ENCODE results near the gene SEC24B.
"Not testable (repeated sequence)": the region's sequence is repeated elsewhere in the genome, so short reads cannot be mapped to it uniquely, and the experiment has no call there.

The SEC24B gene

DNA sequence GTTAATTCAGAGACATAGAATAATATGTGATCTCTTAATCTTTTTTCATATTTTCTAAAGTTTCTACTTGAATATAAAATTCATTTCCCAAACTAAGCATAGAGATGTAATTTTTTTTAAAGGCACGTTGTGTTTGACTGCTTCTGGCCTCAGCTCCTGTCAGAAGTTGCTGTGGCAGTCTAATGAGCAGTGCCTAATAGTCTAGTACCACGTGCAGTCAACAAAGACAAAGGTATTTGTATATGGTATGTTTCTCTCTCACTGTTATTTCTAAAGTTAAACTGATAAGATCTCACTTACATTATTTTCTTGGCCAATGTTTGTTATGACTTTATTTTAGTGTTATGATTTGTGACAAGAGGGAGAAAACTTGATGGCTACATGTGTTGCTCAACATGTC, 77.8 kb downstream of the SEC24B start:
- peak; percentile 37 for FAIRE-seq

DNA sequence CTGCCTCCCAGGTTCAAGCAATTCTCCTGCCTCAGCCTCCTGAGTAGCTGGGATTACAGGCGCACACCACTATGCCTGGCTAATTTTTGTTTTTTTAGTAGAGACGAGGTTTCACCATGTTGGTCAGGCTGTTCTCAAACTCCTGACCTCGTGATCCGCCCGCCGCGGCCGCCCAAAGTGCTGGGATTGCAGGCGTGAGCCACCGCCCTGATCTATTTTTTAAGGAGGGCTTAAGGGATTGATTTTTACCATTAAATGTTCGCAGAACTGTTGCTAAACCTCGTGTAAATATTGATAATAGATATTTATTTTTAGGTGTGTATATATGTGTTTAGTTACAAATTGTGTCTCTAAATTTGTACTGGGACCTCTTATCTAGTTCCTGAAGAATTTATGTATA, 79.8 kb downstream of the SEC24B start:
- FAIRE-seq, result not testable (repeated sequence)

DNA sequence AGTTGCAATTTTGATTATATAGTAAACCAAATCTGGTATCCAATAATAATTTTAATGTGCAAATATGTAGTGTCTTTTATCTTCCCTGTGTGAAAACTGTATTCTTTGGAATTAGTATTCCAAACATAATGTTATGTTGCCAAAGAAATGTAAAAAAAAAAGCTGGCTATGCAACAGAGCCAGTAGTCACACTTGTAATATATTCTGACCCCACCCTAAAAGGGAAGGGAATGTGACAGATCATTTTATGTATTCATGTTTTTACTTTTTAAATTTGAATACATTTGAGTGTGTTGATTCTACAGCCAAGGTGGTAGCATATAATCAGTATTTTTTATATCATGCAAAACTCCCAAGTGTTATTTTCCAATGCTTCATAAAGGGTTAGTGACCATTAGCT, 98.6 kb downstream of the SEC24B start:
- FAIRE-seq, result no peak

DNA sequence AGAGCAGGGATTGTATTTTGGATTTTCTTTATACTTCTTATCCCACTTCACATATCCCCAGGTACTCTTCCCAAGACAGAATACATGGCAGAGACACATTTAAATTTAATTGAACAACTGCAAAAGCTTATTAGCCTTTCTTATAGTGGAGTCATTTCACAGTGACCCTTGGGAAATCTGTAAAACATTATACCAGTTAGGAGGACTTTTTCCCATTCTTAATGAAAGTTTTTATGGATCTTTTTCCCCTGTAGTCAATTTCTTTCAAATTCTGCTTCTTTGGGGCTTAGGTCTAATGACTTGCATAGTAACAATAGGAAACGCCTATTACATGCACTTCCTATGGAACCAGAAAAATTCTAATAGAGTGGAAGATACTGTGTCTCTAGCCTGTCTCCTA, 111.8 kb downstream of the SEC24B start:
- FAIRE-seq, result no peak

DNA sequence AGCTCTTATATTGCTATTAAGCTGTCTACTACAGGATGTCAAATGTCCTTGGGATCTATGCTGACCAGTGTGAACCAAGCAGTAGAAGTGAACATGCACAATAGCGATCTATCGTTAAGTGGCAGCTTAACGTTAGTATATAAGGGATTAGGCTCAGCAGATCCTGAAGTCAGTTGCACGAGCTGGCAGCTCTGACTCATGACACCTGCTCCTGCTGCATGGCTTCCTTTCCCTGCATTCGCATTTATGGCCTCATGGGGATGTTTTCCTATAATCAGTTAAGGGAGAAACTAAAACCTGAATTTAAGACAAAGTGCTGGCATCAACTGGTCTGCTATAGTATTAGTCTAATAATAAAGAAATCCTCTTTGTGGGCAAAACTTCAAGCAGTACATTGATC, 113.8 kb downstream of the SEC24B start:
- FAIRE-seq, result no peak

DNA sequence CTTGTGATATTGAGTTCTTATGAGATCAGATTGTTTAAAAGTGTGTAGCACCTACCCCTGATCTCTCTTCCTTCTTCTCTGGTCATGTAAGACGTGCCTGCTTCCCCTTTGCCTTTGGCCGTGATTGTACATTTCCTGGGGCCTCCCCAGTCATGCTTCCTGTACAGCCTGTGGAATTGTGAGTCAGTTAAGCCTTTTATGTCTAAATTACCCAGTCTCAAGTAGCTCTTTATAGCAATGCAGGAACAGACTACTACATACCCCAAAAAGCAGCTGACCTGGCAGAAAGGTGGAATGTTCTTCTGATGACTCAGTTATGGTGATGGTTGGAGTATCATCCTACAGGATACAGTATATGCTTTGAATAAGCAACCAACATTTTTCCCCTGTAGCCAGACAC, 115.0 kb downstream of the SEC24B start:
- FAIRE-seq, result no peak

DNA sequence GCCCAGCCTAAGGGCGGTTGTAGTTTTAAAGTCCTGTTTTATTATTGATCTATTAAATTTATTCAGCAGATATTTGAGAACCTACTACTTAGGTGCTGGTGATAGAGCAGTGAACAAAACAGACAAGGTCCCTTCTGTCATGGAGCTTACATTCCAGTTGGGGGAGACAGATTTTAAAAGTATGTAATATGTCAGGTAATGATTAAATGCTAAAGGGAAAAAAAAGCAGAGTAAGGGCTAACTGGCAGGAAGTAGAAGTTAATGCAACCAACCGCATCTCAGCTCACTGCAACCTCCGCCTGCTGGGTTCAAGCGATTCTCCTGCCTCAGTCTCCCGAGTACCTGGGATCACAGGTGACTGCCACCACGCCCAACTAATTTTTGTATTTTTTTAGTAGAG, 118.6 kb downstream of the SEC24B start:
- no peak for FAIRE-seq

DNA sequence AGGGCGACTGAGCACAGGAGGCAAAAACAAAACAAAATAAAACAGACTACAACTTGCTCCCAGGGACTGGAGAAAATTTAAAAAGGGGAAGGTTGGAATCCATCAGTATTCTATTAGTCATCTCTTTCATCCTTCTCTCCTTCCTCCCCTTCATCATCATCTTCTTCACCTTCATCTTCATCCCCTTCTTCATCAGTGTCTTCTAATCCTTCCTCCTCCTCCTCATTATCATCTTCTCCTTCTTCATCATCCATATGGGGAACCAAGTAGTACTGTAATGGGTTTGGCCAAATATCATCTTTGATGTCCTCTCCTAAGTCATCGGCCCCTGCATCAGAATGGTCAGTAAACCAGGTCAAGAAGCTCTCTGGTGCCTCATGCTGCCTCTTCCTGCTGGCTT, 119.5 kb downstream of the SEC24B start:
- FAIRE-seq, result no peak

DNA sequence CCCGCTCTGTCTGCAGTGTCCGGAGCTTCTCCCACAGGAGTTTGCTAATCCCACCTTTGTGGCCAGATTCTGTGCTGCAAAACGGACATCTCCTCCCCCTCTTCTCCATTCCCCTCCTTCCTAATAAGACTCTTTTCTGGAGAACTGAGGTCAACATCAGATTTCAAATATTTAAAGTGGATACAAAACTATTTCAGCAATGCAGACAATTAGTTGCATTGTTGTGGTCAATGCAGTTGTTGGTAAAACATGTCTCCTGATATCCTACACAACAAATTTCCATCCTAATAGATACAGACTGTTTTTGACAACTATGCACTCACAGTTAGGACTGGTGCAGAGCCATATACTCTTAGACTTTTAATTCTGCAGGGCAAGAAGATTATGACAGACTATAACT, 121.4 kb downstream of the SEC24B start:
- FAIRE-seq, result no peak

DNA sequence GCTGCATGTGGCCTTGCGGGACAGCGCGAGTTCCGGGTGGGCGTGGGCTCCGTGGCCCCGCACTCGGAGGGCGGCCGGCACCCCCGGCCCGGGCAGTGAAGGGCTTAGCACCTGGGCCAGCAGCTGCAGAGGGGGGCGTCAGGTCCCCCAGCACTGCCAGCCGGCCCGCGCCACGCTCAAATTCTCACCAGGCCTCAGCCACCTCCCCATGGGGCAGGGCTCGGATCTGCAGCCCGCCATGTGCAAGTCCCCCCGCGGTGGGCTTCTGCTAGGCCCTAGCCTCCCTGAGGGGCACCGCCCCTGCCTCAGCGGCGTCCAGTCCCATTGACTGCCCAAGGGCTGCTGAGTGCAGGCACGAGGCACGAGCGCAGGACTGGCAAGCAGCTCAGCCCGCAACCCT, 123.8 kb downstream of the SEC24B start:
- no peak for FAIRE-seq

DNA sequence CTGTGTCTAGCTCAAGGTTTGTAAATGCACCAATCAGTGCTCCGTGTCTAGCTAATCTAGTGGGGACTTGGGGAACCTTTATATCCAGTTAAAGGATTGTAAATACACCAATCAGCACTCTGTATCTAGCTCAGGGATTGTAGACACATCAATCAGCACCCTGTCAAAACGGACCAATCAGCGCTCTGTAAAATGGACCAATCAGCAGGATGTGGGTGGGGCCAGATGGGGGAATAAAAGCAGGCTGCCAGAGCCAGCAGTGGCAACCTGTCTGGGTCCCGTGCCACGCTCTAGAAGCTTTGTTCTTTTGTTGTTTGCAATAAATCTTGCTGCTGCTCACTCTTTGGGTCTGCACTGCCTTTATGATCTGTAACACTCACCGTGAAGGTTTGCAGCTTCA, 124.5 kb downstream of the SEC24B start:
- not testable (repeated sequence) for FAIRE-seq

DNA sequence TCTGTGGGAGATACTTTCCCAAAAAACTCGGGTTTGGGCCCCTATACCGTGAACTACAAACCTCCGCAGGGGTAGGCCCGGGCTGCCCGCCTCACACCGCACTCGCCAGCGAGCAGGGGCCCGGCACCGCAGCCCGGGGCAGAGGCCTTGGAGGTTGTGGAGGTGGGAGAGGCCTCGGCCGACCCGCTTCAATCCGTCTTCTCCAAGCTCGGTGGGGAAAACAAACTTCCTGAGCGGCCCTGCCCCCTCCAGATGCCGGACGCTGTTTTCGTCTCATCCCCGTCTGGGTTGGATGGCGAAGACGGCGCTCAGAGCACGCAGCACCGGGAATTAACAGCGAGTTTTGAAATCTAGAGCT, 126.0 kb downstream of the SEC24B start:
- FAIRE-seq, result no peak

DNA sequence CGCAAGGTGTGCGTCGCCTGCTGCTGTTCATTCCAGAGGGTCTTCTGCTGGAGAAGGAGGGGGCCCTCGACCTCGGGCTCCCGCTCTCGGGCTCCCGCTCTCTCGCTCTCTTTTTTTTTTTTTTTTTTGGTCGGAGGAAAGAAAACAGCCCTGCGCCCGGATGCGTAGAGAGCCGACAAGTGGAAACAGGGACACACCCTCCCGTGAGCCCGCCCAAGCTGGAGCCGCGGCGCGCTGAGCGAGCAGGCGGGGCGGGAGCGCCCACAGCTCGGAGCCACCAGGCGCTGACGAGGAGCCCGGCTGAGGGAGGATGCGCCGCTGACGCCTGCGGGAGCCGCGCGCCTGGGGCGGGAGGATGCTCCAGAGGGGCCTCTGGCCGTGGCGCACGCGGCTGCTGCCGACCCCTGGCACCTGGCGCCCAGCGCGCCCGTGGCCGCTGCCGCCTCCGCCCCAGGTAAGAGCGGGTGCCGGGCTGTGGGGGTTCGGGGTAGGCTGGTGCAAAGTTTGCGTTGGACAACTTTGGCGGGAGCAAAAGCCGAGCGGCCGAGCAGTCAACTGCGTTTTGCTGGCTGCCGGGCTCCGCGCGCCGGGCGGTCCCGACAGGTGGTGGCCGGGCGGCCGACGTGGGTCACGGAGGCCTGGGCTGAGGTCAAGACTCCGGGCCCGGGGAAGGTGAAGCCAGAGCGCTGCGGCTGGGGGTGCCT, 126.5 kb downstream of the SEC24B start, which contains the start of gene MCUB:
TSS of gene MCUB (plus strand) at position 264 of the 704 bp plus-strand sequence. CDS start at position 356, 92 bp downstream.
- FAIRE-seq, result no peak

DNA sequence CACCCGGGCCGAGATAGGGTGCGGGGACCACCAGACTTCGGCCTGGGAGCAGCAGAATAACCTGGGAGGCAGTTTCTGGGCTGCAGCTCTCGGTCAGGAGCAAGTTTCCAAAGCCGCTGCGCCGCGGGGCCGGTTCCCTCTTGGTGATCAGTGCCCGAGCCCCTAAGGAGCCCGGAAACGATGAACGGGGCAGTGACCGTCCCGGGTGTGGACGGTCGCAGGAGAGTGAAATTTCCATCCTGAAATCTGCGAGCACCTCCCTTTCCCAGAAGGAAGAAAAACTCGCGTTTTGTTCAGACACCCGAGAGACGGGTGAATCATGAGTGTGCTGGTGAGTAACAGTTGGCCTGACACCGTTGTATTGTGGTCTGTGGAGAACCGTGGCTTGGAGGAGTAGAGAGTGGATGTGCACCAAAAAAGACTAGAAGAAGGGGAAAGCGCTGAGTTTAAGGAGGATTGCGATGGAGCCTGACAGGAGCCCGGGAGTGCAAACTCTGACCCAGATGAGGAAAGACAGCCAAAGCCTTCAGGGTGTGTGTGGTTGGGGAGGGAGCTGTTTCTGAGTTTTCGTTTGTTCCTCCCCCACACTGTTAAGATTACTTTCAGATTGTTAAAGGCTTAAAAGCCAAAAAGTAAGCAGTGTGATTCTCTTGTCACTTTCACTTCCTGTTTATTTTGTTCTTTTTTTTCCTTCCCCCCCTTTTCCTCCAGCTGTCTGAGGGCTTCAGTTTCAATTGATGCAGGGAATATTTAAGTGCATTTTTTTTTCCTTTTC, 127.3 kb downstream of the SEC24B start:
- FAIRE-seq, result peak; percentile 48

DNA sequence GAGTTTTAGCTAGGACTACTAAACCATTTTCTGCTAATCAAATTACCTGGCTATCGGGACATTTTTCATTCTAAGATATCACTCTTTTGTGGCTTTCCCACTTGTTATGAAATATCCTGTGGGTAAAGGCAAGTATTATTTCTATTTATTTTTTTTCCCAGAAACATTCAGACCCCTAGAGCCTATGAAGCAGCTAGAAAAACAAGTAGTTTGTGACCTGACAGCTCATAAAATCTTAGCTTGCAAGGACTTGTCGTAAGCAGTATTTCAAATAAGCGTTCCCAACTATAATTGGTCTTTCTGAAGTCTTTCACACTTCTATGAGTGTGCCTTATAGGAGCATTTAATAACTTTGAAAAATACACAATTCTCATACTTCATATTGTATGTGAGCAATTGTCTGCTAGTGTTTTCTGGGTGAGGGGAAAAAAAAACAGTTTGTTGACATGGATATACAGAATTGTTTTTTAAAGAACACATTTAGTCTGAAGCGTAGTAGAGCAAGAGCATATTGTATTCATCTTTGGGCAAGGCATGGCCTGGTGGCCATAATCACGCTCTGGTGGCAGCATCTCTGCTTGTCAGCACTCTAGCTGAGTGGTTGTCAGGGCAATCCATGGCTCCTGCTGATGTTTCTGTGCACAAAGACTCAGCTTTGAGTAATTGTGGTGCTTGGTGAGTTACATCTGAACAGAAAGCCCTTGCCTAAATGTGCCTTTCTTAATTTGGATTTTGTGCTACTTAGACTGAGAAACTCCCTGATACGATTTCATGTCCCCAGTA, 129.0 kb downstream of the SEC24B start:
- no peak for FAIRE-seq

DNA sequence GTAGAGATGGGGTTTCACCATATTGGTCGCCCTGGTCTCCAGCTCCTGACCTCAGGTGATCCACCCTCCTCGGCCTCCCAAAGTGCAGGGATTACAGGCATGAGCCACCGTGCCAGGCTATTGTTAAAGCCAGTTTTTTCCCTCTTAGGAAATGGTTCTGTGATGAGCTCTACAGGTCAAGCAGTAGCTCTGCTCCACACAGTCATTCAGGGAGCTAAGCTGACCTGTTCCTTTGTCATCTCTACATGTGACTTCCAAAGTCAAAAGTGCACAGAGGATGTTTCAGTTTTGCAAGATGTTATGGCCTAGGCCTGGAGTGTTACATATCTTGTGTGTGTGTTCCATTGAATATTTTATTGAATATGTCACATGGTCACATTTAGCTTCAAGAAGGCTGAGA, 137.9 kb downstream of the SEC24B start:
- no peak for FAIRE-seq

DNA sequence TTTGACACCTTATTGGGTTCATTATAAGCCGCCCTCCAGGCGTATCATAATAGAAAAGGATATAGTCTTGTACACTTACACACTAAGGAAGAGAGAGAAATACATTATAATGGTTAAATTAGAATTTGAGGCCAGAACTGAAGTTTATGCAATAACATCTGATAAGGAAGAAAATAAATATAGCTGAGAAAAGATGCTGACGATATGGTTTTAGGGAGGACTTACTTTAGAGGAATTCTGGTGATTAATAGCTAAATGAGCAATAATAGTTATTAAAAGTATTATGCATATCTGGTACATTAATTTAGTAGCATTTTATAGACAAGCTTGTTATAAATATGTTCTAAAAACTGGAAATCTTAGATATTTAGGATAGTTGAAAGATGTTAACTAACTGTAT, 138.5 kb downstream of the SEC24B start:
- no peak for FAIRE-seq

DNA sequence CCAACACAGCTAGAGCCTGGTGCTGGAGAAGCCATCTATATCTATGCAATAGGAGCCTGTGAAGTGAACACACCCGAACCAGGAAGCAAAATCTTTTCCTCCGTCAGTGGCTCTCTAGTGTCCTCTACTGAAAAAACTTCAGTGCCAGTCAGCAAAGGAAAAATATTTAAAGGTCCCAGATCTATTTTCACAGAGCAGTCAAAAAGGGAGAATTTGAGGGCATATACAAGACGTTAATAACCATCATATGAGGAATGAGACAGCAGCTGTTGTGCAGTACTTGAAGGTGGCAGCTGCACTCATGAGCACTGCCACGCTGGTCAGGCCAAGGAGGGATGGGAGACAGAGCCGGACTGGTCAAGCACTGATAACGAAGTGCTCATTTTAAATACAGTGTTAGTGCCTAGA, 140.8 kb downstream of the SEC24B start:
- FAIRE-seq, result no peak

DNA sequence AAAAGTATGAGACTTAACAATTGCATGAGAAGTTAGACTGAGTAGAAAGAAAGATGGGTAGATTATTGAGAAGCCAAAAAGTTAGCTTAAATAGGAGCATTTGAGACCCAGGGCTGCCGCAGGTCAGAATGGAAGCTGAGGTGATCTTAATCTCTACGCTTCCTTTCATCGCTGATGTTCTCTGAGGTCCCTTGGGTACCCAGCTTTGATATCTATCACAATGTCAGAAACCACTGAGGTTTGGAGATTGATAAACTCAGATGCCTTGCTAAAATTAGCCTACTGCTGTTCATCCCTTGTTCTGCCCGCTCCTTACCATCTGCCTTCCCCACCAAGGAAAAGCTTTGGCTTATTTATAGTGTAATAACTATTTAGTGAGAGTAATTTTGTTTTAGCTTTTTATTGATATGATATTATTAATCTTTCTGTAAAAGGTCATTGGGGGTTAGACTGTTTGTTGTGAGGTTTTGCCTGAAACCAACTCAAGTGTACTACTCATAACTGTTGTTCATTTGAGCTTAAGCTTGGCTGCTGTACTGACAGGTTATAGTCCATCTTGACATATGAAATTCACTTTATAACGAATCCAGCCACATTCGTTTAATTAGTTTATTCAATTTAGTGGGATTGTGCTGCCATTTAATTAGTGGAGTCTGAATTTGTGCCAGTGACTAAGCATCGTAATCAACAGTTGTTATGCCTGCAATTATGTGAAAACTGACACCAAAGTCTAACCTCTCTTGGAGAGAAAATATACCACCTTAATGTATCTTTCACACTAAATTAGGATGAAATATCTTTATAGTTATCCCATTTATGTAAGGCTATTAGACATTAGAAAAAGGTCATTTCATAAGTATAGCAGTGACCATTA, 141.6 kb downstream of the SEC24B start:
- no peak for FAIRE-seq

DNA sequence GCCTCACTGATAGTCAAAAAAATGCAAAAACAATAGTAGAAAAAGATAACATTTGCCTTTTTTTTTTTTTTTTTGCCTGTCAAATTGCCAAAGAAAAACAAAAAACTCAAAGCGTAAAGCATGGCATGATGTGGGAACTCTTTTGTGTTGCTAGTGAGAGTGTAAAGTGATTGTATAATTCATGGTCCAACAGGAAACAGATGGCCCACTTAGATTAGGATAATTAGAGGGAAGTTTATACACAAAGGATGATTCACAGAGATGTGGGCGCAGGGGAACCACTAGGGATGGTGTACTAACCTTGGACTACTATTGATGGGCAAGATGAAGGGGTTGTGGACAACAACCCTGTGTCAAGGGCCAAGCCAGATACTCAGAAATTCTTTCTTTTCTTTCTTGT, 142.8 kb downstream of the SEC24B start:
- peak; percentile 70 for FAIRE-seq

DNA sequence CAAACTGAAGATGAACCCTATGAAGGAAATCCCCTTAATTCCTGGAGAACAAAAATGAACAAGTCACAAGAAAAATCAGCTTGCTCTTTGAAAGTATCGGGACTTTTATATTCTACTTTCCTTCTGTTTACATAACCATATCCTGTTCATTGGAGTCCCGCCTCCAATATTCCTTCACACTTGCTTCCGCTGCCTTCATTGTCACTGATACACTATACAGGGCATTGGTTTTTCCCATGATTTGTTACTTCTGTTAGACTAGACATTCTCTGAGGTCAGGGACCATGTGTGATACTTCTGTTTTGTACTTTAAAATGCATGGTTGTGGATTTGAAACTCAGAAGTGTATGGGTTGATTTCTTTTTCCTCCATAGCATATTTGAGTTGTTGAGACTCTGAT, 145.2 kb downstream of the SEC24B start:
- no peak for FAIRE-seq

DNA sequence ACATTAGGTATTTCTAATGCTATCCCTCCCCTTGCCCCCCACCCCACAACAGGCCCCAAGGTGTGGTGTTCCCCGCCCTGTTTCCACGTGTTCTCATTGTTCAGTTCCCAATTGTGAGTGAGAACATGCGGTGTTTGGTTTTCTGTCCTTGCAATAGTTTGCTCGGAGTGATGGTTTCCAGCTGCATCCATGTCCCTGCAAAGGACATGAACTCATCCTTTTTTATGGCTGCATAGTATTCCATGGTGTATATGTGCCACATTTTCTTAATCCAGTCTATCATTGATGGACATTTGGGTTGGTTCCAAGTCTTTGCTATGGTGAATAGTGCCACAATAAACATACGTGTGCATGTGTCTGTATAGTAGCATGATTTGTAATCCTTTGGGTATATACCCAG, 146.4 kb downstream of the SEC24B start:
- not testable (repeated sequence) for FAIRE-seq

DNA sequence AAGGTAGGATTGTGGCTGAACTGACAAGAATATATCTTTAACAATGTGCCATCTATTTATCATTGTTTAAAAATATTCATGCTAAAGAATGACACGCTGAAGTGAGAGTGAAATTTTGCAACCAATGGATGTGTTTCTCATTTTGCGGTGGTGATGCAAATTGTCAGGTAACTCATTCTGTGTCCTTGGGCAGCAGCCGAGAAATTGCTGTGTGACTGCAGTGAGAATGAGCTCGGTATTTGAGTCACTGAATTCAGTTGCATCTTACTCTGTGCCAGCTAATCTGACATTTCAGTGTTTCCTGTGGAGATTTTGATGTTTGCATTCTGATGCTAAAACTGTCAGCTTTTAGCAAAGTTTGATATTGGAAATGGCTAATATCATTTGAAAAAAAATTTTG, 154.6 kb downstream of the SEC24B start:
- FAIRE-seq, result no peak
